Choroid plexus epithelial cell (primary cell): ENCODE data around the gene BICRA.

Source experiments
- DNase-seq: peaks from one replicate; pipeline ENCODE4 v3.0.0-alpha.2; 2010; ENCODE audit warnings: low read depth
- H3K4me3 ChIP-seq: 2 replicates; pipeline ENCODE4 v1.5.1; 2011; ENCODE audit warnings: low read depth, mild to moderate bottlenecking, control low read depth, low read length, moderate library complexity
- TF ChIP-seq, protein P1 (sequence below): conservative IDR thresholded peaks from 2 replicates; pipeline ENCODE4 v1.5.1; 2011; ENCODE audit warnings: low read depth, mild to moderate bottlenecking, control low read depth, inconsistent platforms, low read length, moderate library complexity

Gene BICRA

DNA sequence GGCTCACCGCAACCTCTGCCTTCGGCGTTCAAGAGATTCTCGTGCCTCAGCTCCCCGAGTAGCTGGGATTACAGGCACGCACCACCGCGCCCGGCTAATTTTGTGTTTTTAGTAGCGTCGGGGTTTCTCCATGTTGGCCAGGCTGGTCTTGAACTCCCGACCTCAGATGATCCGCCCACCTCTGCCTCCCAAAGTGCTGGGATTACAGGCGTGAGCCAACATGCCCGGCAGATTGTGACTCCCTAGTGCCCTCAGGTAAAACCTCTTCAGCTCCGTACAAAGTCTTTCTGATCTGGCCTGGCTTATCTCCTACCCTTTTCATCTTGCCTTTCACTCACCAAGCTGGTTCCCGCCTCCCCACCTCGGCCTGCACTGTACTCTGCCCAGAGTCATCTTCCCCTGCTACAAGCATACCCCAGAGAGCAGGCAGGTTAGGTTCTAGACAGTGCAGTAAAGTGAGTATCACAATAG is 15.0 kb downstream of the BICRA start:
- TF ChIP-seq, protein P1, sequence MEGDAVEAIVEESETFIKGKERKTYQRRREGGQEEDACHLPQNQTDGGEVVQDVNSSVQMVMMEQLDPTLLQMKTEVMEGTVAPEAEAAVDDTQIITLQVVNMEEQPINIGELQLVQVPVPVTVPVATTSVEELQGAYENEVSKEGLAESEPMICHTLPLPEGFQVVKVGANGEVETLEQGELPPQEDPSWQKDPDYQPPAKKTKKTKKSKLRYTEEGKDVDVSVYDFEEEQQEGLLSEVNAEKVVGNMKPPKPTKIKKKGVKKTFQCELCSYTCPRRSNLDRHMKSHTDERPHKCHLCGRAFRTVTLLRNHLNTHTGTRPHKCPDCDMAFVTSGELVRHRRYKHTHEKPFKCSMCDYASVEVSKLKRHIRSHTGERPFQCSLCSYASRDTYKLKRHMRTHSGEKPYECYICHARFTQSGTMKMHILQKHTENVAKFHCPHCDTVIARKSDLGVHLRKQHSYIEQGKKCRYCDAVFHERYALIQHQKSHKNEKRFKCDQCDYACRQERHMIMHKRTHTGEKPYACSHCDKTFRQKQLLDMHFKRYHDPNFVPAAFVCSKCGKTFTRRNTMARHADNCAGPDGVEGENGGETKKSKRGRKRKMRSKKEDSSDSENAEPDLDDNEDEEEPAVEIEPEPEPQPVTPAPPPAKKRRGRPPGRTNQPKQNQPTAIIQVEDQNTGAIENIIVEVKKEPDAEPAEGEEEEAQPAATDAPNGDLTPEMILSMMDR: no peak
- no peak overlapping the region for H3K4me3 ChIP-seq
- DNase-seq: no peak

DNA sequence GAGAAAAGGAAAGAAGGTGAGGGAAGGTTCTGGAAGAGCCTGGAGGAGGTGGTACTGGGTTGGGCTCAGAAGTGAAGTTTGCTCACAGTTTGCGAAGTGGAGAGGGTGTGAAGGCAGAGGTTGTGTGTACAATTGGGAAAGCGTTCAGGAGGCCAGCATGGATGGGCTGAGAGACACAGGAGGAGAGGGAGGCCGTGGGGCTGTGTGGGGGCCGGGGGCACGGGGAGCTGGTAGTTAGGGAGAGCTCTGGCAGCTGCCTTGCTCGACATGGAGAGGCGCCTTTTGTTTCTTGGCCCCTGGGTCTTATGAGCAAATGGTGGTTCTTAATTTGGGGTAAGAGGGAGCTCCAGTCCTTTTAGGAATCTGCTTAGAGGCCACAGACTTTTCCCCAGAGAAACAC is 16.7 kb downstream of the BICRA start:
- no peak for DNase-seq
- TF ChIP-seq, protein P1: no peak
- H3K4me3 ChIP-seq: no peak overlapping the region

DNA sequence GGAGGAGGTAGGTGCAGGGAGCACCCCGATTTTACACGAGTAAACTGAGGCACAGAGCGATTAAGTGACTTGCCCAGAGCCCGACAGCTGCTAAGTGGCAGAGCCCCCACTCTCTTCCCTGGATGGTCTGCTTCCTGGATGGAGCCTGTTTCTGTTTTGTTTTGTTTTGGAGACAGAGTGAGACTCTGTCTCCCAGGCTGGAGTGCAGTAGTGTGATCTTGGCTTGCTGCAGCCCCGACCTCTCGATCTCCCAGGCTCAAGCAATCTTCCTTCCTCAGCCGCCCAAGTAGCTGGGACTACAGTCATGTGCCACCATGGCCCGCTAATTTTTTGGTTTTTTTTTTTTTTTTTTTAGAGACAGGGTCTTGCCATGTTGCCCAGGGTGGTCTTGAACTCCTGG is 17.3 kb downstream of the BICRA start:
- H3K4me3 ChIP-seq: no peak overlapping the region
- TF ChIP-seq, protein P1: no peak

DNA sequence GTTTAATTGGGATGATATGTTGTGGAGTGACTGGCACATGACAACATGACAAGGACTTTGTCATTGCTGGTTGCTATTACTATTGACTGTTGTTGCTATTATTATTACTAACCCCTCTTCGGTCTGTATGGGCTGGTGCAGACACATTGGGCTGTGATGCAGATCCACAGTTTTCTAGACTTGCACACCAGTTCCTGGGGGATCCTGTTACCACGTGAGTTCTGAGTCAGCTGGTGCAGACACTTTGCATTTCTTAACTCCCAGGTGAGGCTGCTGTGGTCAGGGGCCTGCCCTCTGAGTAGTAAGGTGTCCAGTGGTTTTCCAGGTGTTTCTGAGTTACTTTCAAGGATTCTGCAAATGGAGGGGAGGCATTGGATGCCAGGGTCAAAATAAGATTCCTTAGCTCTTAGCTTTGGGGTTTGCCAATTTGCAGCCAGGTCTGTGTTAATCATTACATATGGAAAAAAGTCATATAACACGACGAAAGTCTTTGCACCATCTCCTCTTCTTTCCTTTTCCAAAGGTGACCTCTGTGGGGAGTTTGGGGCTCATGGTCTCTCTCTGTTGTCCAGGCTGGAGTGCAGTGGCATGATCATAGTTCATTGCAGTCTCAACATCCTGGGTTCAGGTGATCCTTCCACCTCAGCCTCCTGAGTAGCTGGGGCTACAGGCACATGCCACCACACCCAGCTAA is 19.3 kb downstream of the BICRA start:
- no peak overlapping the region for H3K4me3 ChIP-seq
- no peak for DNase-seq
- TF ChIP-seq, protein P1: no peak

More for the DNA sequence above, 17.3 kb downstream of the BICRA start:
- no peak for DNase-seq

DNA sequence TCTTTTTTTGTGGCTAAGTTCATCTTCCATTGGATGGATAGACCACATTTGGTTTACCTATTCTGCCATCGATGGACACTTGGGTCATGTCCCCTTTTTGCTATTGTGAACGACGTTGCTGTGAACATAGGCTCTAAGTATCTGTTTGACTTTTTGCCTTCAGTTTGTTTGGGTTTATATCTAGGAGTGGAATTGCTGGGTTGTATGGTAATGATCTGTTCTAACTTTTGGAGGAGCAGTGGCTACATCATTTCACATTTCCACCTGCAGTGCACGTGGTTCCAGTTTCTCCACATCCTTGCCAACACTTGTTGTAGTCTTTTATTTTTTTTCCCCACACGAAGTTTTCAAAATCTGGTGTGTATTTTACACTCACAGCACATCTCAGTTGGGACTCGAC is 21.7 kb downstream of the BICRA start:
- H3K4me3 ChIP-seq: no peak overlapping the region
- DNase-seq: no peak
- TF ChIP-seq, protein P1: no peak

DNA sequence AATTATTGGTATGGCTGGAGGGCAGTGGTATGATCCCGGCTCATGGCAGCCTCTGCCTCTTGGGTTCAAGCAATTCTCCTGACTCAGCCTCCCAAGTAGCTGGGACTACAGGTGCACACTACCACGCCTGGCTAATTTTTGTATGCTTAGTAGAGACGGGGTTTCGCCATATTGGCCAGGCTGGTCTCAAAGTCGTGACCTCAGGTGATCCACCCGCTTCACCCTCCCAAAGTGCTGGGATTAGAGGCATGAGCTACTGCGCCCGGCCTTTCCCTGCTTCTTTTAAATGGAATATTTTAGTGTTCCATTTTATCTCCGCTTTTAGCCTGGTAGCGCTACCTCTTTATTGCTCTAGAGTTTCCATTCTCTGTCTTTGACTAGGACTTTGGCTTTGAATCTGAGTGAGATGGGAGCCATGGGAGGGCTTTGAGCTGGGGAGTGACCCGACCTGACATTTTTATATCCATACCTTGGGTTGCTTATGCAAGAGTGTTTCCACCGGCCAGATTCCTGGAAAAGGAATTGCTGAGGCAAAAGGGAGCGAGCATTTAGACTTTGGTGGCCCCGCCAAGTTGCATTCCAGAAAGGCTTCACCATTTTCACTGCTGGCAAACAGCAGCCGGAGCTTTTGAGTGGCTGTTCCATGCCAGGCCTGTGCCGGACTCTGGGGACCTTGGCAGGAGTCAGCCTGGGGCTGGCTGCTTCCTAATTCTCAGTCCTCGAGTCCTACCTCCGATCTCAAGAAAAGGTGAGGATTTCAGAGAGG is 22.9 kb downstream of the BICRA start:
- no peak for DNase-seq
- H3K4me3 ChIP-seq: no peak overlapping the region
- TF ChIP-seq, protein P1: no peak
